ENCODE measurements around the gene TPCN1. TPM values are rescaled to one million over a fixed set of nuclear protein-coding genes. Genes with fewer than 3 reads are reported as not detected.

TPCN1 gene
- total RNA-seq, 1 experiment from 2014 or later = 29.7 TPM

- ChIA-PET CTCF (no interaction called here), RAD21 (ENCODE audit: low non-redundant PET in 1 of 2, low total read pairs in 2 of 2, uncharacterized antibody in 2 of 2, unreplicated experiment in 2 of 2) (no interaction called here), POLR2A (no interaction called here)
- DNase-seq (ENCODE audit: low read depth, low spot score) = no peak
- H3K4me3 ChIP-seq (replicated peaks in 1 of 2; ENCODE audit: low read depth in 1 of 2, low read length in 2 of 2) = no peak overlapping the region
- no peaks in the 10 kb centered on the region for H3K27me3 ChIP-seq (ENCODE audit: insufficient read depth, low read length)
- BruUV-seq (replicated peaks) = no TSS peak
- no peaks in the 10 kb centered on the region for H4K20me1 ChIP-seq (ENCODE audit: insufficient read depth)
- H3K27ac ChIP-seq (ENCODE audit: low read depth, low read length) = no peak overlapping the region
- H2AFZ ChIP-seq (ENCODE audit: low read depth, low read length, poor library complexity, severe bottlenecking) = no peak overlapping the region
- H3K36me3 ChIP-seq (ENCODE audit: control insufficient read depth in 1 of 2, insufficient read depth in 2 of 2, low read length in 2 of 2) = no peaks in the 10 kb centered on the region
- H3K9me2 ChIP-seq (ENCODE audit: insufficient read depth) = no peaks in the 10 kb centered on the region
- H3K9me3 ChIP-seq (ENCODE audit: control insufficient read depth in 1 of 2, insufficient read depth in 1 of 2, low read depth in 1 of 2, low read length in 2 of 2) = no peaks in the 10 kb centered on the region
- no peak for ATAC-seq
- no peaks in the 10 kb centered on the region for H3K79me2 ChIP-seq (ENCODE audit: insufficient read depth, low read length)
- intact Hi-C loops (cut with micrococcal nuclease) = no loop called here
- TF ChIP-seq ZBTB33 (IDR thresholded peaks at IDR 0.05; ENCODE audit: extremely low read depth, insufficient replicate concordance, low read length) = no peak
- no peak for TF ChIP-seq YY1 (IDR thresholded peaks at IDR 0.05; ENCODE audit: extremely low read depth, insufficient replicate concordance, low read depth, low read length)
- TF ChIP-seq SRF (IDR thresholded peaks at IDR 0.05; ENCODE audit: low read depth) = no peak
- no peak for TF ChIP-seq EZH2 (IDR thresholded peaks at IDR 0.05)
- TF ChIP-seq CBX3 (IDR thresholded peaks at IDR 0.05; ENCODE audit: low read depth) = no peak
- no peak for TF ChIP-seq FOSL1 (IDR thresholded peaks at IDR 0.05; ENCODE audit: low read depth)
- no peak for TF ChIP-seq SIN3A (IDR thresholded peaks at IDR 0.05; ENCODE audit: low read depth)
- no peak for TF ChIP-seq TCF7L2 (IDR thresholded peaks at IDR 0.05; ENCODE audit: borderline replicate concordance, extremely low read depth, insufficient read depth, insufficient read length)
- TF ChIP-seq MAX (IDR thresholded peaks at IDR 0.05) = no peak
- no peak for TF ChIP-seq RAD21 (IDR thresholded peaks at IDR 0.05; ENCODE audit: low read depth)
- no peak for TF ChIP-seq ELF1 (IDR thresholded peaks at IDR 0.05; ENCODE audit: borderline replicate concordance, low read depth)
- TF ChIP-seq CEBPB (IDR thresholded peaks at IDR 0.05; ENCODE audit: low read depth) = no peak
- no peak for TF ChIP-seq ZNF274 (IDR thresholded peaks at IDR 0.05; ENCODE audit: low read depth, low read length)
- TF ChIP-seq JUND (IDR thresholded peaks at IDR 0.05) = no peak
- no peak for TF ChIP-seq ZFX (IDR thresholded peaks at IDR 0.05)
- TF ChIP-seq POLR2A (IDR thresholded peaks at IDR 0.05; ENCODE audit: borderline replicate concordance, extremely low read depth, insufficient read depth, insufficient read length) = no peak
- H3K9ac ChIP-seq (ENCODE audit: low read length) = no peak overlapping the region
- H3K4me1 ChIP-seq (ENCODE audit: control insufficient read depth in 1 of 2, insufficient read depth in 2 of 2, low read length in 2 of 2) = peaks cover 0 to 11% of the 10 kb centered on the region in 2 experiments; a peak in 3 of 4 replicates
- no peak overlapping the region for H3K4me2 ChIP-seq (ENCODE audit: low read length)
These were observed 118.8 kb downstream of the TPCN1 start for GRCh38 chr12:113340061-113340460.

All from HCT116 (cell line).